KOPT-K1 (cell line): Measurements from ENCODE around the gene ACSF3.

Source experiments
- H3K27ac ChIP-seq: fragments of 200-600 bp; sonication (generic); 2 replicates; pipeline ENCODE4 v1.5.1; 2016; ENCODE audit warnings: antibody characterized with exemption, mild to moderate bottlenecking, low read depth, low read length; ENCODE audit not compliant: poor library complexity, severe bottlenecking
- H3K36me3 ChIP-seq: fragments of 200-600 bp; sonication (generic); 2 replicates; pipeline ENCODE4 v1.5.1; 2017; ENCODE audit warnings: antibody characterized with exemption, mild to moderate bottlenecking, low read length, moderate library complexity; ENCODE audit not compliant: insufficient read depth
- H3K9me3 ChIP-seq: fragments of 200-600 bp; sonication (generic); 2 replicates; pipeline ENCODE4 v1.5.1; 2017; ENCODE audit warnings: antibody characterized with exemption, low read length, mild to moderate bottlenecking; ENCODE audit not compliant: insufficient read depth, poor library complexity, severe bottlenecking

The ACSF3 gene

GRCh38 chr16:89202422-89203215 lies 109.0 kb downstream of the ACSF3 start:
- H3K27ac ChIP-seq, result no peak overlapping the region
- no peaks in the 10 kb centered on the region for H3K9me3 ChIP-seq
- no peaks in the 10 kb centered on the region for H3K36me3 ChIP-seq
